GM18517 (cell line): ENCODE data around the gene GFER.
"Not testable (repeated sequence)": the region's sequence is repeated elsewhere in the genome, so short reads cannot be mapped to it uniquely, and the experiment has no call there.

Source experiments
- ATAC-seq: cut with Tn5 transposase; IDR thresholded peaks from one replicate; pipeline ENCODE4 v1.9.1; 2021; ENCODE audit warnings: mild to moderate bottlenecking, moderate library complexity; ENCODE audit not compliant: unreplicated experiment

The GFER gene

DNA sequence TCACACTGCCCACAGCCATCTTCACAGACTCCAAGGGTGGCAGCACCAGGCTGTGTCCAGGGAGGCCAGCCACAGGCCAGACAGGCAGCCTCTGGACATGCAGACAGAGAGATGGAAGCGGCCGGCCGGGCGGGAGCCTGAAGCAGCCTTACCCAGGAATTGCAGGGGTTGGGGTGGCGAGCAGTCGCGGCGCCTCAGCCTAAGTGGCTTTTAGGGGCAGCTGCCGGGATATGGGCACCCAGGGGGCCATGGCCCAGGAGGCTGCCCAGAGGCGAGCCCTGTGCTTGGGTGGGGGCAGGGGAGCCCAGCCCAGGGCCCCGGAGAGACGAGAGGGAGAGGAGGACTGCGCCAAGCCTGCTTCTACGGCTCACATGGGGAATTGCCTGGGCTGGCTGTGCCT lies 41.3 kb downstream of the GFER start:
- ATAC-seq: no peak

DNA sequence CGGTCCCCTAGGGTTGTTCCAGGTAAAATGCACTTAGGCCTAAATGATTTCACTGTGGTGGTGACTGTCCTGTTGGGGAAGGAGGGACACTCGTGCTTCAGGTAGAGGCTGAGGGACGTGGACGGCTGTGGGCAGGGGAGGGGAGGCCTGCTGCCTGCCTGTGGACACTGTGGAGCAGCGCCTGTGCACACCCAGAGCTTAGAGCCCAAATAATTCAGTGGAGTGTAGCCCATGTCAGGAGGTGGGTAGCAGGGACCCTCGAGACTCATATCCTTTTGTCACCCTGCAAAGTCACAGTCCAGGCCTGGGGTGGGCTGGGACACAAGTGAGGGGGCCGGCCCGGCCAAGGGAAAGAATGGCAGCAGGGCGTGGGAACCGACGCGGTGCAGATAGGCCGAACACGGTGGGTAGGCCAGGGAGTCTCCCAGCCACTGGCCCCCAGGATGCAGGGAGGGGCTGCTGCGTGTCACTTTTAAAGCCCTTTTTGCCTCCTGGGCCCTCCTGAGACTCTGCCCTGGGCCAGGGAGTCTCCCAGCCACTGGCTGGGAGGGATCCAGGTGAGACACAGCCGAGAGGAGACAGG lies 42.0 kb downstream of the GFER start:
- ATAC-seq: no peak

DNA sequence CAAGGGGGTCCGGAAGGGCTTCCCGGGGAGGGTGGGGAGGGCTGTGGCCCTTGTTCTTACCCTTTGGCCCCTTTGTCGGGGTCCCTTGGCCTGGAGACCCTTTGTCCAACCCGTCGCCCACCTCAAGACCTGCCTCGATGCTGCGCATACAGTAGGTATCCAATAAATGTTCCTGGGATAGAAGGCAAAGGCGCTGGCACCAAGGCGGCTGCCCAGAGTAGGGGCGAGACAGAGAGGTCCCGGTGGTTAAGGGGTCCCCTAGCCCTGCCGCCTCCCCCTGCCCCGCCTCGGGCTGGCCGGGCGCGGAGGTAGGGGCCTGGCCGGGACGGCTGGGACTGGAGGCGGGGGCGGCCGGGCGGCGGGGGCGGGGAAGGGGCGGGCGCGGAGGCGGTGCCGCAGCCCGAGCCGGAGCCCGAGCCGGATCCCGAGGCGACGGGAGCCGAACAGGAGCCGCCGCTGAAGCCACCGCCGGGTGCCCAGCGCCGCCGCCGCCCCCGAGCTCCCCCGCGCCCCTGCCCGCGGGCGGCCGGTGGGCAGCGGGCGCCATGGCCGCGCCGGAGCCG lies 42.5 kb downstream of the GFER start, which contains the start of gene NHERF2:
Gene NHERF2, plus strand, starts transcription at position 442 of the 563 bp plus-strand sequence. Its CDS starts 104 bp downstream, at position 546.
- no peak for ATAC-seq

DNA sequence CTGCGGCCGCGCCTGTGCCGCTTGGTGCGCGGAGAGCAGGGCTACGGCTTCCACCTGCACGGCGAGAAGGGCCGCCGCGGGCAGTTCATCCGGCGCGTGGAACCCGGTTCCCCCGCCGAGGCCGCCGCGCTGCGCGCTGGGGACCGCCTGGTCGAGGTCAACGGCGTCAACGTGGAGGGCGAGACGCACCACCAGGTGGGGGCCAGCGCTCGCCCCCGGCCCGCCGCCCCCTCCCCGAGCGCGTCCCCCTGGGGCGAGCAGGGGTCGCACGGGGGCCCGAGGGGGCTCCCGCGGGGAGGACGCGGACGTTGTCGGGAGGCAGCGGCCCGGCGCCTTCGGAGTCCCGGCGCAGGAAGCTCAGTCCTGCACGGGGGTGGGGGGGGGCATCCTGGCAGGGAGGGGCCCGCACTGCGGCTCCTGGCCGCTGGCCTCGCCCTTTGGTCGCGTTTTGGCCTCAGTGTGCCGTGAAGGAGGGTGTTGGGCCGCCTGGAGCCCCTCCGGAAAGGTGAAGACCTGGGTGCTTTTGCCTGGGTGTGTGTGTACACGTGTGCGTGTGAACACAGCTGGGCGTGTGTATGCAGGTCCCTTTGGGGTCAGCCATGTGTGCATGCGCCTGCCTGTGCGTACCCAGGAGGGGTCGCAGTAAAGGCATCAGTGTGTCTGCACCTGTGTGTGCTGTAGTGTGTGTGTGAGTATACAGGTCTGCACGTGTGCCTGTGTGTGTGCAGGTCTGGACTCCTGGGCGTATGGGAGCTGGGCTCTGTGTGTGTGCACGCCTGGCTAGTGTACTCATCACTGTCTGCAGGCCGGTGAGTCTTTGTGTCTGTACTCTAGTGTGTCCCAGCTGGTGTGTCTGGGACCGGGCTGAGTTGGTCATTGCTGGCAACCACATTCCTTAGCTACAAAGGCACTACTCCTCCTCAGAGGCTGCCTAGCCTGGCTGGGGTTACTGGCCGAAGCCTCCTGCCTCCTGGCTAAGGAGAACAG lies 43.3 kb downstream of the GFER start:
- ATAC-seq: no peak

DNA sequence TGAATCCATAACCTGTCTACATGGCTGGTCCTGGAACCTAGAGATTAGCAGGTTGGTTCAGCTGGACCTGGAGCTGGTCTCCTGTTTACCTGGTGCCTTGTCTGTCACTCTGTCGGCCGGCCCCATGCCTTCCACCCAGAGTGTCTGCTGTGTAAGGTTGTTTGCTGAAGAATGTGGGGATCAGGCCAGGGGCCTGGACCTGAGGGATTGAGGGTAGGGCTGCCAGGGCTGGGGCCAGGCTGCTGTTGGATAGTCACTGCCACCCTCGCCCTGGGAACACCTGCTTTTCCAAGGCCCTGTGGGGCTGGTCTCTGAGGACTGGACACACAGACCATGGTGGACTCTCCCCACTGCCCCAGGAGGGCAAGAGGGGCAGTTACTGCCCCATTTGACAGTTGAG lies 44.2 kb downstream of the GFER start:
- ATAC-seq: no peak

DNA sequence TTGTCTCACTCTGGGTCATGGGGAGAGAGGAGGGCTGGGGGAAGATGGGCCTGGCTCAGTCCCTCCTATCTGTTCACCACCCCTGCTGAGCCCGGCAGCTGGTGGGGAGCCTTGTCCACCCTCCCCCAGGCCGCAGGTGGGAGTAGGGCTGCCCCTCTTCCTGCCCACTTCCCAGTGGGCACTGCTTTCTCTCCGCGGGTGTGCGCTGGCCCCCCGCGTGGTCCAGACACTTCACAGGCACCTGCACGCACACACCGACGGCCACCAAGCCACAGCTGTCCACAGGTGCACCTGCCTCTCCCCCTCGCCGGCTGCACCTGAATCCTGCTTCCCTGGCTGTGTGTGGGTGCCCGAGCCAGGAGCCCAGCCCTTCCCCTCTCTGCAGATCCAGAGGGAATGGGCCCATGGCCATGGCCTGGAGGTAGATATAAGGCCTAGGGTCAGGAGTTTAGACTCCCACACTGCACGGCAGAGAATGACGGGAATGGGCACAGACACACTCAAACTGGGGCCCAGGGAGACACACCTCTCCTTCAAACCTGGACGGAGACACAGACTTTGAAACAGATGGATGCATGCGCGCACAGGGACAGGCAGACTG lies 44.7 kb downstream of the GFER start:
- ATAC-seq: no peak

DNA sequence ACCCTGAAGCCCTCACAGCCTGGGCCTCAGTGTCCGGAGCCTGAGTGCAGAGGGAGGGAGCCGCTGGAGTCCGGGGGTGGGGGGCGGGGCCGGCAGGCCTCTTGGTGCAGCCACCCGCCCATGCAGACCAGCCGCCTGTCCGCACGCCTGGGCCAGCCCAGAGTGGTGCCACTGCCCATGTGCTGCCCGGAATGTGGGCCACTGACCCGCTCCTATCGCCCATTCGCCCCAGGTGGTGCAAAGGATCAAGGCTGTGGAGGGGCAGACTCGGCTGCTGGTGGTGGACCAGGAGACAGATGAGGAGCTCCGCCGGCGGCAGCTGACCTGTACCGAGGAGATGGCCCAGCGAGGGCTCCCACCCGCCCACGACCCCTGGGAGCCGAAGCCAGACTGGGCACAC lies 45.4 kb downstream of the GFER start:
- ATAC-seq: no peak

DNA sequence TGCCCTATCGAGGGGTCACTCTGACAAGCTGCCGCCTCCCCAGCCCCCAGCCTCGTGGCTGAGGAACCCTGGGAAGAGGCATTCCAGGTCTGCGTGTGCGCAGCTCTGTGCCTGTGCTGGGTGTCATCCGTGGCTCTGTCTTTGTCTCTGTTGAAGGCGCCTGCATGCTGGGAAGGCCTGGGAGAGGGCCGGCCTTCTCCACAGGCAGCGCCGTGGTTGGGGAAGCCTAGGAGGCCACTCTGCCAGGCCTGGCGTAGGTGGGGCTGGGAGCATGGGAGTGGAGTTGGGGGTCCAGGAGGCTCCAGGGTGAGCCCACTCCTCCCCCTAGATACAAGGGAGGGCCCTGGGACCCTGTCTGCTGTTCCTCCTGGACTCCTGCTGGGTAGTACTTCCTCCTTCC lies 46.0 kb downstream of the GFER start:
- no peak for ATAC-seq

DNA sequence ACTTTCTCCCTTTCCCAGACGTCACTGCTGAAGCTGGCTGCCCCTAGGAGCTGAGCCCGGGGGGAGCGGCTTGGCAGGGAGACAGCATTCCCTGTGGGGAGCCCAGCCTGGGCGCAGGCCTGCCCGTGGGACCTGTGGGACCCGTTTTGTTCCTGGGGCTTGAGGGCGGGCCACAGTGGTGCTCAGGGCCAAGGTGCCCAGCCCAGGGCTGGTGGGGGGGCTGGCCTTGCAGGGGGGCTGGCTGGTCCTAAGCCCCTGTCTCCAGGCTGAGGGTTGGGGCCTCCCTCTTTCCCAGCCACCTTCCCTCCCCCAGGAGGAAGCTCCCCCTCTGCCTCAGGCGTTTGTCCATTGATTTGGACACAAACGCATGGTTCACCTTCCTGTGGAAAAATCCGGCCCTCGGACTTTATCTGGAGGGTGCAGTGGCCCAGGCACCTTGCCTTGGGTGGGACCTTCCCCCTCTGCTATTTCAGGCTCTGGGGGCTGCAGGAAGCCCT lies 47.1 kb downstream of the GFER start:
- no peak for ATAC-seq

DNA sequence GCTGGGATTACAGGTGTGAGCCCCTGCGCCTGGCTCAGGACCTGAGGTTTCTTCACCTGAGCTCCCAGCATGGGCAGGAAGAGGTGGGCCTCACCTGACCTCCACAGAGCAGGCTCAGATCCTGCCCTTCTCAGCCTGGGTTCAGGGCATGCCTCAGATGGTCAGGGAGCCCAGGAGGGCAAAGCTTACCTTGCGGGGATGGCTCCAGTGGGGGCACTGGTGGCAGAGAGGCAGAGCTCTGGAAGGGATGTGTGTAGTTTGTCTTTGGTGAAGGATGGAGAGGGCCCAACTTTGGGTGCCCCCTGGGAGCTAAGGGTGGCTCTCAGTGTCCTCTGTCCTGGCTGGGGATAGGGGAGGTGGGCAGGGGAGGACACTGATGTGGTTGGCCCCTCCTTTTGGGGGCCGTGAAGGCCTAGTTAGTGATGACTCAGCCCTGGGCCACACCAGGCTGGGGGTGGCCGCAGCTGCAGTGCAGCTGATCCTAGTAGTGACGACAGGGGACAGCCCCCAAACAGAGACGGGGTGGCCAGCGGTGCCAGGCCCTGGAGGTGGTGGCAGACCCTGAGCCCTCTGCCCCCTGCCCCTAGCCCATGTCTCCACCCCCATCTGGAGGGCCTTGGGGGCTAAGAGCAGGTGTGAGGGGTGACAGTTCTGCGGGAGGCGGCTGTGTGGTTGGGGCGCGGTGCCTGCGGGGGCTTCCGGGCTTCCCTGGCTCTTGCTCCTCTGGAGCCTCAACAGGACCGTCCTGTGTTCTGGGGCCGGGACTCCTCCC lies 48.5 kb downstream of the GFER start:
- no peak for ATAC-seq

DNA sequence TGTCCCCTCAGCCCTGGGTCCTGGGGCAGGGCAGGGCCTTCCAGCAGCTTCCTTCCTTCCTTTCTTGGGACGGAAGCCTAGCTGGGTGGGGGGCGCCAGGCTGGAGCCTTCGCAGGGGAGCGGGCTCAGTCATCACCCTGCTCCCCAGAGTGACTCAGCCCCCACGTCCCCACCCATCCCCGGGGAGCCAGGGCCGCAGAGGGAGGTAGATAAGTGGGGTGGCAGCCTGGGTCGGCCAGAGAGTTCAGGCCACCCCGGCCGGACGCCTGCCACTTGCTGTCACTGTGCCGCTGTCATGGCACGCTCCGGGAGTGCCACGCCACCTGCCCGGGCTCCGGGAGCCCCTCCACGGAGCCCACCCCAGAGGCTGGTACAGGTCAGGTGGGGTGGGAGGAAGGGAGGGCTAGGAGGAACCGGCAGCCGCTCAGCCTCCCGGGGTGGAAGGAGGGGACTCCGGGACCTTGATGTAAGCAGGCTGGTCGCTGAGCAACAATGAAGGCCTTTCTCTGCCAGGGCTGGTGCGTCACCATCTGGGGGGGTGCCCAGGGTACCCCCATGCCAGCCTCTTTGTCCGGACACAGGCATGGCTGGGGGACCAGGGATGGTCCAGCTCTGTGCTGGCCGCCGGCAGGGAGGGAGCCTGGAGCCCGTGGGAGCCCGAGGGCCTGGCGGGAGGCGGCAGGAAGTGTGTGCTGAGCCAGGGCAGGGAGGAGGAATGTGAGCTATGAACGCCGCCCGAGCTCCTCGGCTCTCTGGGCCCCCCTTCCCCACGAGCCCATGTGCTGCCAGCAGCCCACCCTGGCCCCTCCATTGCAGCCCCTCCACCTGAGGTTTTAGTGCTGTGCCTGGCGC lies 49.3 kb downstream of the GFER start:
- no peak for ATAC-seq

DNA sequence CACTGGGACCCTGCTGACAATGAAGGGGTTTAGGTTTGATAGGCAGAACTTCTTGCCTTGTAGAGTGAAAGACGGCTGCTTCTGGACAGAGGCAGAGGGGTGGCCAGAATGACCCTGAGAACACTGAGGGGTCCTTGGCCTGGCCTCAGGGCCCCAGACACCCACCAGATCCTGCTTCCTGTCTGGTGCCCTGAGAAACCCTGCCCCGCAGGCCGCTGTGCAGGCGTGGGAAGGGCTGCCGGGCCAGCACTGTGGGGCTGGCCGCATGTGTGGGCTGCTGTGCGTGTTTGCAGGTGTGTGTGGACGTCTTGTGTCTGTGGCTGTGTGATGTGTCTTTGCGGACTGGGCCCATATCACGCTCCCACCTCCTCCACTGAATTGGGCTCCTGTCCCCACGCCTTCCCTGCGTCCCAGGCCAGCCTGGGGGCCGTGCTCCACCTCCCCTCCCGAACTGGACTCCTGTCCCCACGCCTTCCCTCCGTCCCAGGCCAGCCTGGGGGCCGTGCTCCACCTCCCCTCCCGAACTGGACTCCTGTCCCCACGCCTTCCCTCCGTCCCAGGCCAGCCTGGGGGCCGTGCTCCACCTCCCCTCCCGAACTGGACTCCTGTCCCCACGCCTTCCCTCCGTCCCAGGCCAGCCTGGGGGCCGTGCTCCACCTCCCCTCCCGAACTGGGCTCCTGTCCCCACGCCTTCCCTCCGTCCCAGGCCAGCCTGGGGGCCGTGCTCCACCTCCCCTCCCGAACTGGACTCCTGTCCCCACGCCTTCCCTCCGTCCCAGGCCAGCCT lies 50.1 kb downstream of the GFER start:
- ATAC-seq: not testable (repeated sequence)

DNA sequence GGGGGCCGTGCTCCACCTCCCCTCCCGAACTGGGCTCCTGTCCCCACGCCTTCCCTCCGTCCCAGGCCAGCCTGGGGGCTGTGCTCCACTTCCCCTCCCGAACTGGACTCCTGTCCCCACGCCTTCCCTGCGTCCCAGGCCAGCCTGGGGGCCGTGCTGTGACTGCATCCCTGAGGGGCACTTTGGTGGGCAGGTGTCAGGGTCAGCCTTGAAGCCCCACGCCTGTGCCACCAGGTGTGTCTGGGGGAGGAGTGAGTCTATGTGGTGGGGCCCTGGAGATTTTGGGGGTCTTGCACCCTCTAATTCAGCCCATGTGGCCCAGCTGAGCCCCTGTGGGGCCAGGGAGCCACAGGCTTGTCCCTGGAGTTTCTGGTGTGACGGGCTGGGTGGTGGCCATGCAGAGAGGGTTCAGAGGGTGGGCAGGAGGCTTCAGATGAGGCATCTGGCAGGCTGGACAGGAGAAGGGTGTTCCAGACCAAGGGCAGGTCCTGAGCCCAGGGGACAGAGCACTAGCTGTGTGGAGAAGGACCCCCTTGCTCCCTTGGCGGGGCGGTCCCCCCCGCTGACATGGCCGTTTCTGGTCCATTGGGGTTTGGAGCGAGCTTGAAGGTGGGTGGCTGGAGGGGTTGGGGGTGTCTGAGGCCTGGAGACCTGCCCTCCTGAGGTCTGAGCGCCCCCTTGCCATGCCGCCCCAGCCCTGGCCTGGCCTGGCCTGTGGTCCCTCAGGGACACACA lies 50.9 kb downstream of the GFER start:
- ATAC-seq: no peak

DNA sequence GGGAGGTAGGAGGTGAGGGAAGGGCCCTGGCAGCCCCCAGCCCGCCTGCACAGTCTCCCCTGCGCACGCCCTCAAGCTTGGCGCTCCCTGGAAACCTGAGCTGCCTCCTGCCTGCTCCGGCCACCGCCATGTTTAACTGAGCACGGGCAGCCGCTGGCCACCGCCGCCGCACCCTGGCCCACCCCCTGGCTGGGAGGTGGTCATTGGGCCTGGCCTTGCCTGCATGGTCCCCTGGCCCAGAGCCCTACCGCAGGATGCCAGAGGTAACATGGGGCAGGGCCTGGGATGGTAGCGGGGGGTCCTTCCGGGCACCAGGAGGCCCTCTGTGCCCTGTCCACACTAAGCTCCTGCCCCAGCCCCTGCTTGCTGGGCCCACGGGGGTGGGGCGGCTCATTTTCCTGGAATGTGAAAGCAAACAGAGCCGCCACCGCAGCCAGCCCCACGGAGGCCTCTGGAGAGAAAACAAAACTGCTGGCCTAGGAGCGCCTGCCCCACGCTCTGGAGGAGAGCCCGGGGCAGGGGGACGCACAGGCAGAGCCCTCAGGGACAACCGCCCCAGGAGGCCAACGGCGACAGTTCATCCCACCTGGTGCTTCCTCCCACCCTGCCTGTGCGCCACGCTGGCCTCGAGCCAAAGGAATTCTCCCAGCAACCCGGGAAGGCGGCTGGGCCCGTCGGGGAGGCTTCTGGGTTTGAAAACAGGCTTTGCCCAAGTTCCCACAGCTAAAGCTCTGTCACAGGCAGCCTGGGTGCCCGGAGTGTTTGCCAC lies 51.6 kb downstream of the GFER start:
- no peak for ATAC-seq

DNA sequence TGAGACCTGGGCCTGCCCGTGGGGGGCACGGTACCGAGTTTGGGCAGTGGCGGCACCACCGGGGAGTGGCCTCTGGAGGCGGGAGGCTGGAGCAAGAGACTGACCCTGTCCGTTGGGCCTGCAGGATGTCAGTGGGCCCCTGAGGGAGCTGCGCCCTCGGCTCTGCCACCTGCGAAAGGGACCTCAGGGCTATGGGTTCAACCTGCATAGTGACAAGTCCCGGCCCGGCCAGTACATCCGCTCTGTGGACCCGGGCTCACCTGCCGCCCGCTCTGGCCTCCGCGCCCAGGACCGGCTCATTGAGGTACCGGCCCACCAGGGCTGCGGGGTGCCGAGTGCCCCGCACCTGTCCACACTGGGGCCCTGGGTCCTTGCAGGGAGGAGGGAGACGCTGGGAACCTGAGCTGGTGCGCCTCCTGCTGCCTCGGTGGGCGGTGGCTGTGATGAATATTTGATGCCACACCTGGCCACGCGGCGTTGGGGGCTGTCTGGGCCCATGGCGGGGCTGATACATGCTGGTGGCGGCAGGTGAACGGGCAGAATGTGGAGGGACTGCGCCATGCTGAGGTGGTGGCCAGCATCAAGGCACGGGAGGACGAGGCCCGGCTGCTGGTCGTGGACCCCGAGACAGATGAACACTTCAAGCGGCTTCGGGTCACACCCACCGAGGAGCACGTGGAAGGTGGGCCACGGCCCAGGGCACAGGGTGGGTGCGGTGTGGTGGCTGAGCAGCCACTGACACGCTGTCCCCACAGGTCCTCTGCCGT lies 52.4 kb downstream of the GFER start:
- no peak for ATAC-seq

DNA sequence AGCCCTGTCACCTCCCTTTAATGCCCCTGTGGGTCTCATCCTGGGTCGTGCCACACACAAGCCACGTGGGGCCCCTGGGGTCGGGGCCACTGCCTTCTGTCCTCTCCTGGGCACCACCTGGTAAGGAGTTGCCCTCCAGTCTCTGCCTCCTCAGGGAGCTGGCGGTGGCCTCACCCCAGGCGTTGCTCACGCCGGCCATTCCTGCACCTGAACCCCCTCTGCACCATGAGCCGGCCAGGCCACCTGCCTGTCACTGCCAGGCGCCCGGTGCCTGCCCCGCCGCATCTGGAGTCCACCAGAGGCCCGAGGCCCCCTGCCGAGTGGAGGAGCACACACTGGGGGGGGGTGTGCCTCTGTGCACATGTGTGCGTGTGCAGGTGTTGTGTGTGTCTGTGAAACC lies 53.1 kb downstream of the GFER start:
- no peak for ATAC-seq
